Mesothelial cell of epicardium (in vitro differentiated cells): Measurements from ENCODE around the gene CC2D2B. TPM values are rescaled to one million over a fixed set of nuclear protein-coding genes. Genes with fewer than 3 reads are reported as not detected.

ENCODE experiments used
- DNase-seq, 2 experiments: peaks; one replicate each; pipeline ENCODE4 v3.0.0; 2021; ENCODE audit warnings: low spot score in 2 of 2; ENCODE audit not compliant: unreplicated experiment in 2 of 2
- H3K27ac Mint-ChIP-seq: 2 replicates; pipeline ENCODE4 v1.8.0; 2021; ENCODE audit warnings: mixed read lengths
- H3K27me3 Mint-ChIP-seq: 2 replicates; pipeline ENCODE4 v1.8.0; 2021; ENCODE audit warnings: low read depth, mixed read lengths
- H3K36me3 Mint-ChIP-seq: 2 replicates; pipeline ENCODE4 v1.8.0; 2021; ENCODE audit warnings: mixed read lengths
- H3K4me1 Mint-ChIP-seq: 2 replicates; pipeline ENCODE4 v1.8.0; 2021; ENCODE audit warnings: mixed read lengths
- H3K4me3 Mint-ChIP-seq: 2 replicates; pipeline ENCODE4 v1.8.0; 2021; ENCODE audit warnings: mild to moderate bottlenecking, moderate library complexity, mixed read lengths
- H3K9me3 Mint-ChIP-seq: 2 replicates; pipeline ENCODE4 v1.8.0; 2021; ENCODE audit warnings: mixed read lengths
- total RNA-seq: library from RNA; stranded (reverse); gene quantifications from 3 replicates; pipeline ENCODE4 v1.2.1, GENCODE V29; 2021
- TF ChIP-seq, protein P1 (sequence below): fragments of 200-600 bp; sonication (generic); IDR thresholded peaks from one replicate; pipeline ENCODE4 v1.5.0; 2021; ENCODE audit warnings: antibody characterized with exemption; ENCODE audit not compliant: unreplicated experiment

Gene CC2D2B
- total RNA-seq, 1 donor from 2014 or later, result 0.78 TPM

DNA sequence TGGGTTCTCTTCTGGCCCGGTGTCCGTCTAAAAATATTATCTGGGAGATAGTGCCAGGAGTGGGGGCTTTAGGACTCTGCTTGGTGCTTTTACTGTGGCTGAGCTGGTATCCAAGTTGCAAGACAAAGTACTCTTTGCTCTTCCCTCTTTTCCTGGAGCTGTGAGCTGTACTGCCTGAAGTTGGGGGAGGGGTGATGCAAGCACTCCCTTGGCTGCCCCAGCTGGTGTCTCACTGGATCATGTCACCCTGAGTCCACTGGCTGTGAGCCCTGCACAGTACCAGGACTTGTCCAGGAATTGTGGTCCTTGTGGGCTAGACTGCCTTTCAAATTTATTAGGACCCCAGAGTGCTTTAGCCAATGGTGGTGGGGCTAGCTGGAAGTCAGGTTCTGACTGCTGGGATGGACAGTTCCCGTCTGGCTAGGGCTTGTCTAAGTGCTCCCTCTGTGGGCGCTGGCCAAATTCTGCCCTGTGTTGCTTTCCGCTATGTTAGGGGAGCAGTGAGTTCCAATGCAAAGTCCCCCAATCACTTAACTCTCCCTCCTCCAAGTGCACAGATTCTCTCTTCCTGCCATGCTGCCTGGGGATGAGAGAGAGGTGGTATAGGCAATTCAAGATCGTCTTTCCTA lies 13.1 kb downstream of the CC2D2B start:
- TF ChIP-seq, protein P1, sequence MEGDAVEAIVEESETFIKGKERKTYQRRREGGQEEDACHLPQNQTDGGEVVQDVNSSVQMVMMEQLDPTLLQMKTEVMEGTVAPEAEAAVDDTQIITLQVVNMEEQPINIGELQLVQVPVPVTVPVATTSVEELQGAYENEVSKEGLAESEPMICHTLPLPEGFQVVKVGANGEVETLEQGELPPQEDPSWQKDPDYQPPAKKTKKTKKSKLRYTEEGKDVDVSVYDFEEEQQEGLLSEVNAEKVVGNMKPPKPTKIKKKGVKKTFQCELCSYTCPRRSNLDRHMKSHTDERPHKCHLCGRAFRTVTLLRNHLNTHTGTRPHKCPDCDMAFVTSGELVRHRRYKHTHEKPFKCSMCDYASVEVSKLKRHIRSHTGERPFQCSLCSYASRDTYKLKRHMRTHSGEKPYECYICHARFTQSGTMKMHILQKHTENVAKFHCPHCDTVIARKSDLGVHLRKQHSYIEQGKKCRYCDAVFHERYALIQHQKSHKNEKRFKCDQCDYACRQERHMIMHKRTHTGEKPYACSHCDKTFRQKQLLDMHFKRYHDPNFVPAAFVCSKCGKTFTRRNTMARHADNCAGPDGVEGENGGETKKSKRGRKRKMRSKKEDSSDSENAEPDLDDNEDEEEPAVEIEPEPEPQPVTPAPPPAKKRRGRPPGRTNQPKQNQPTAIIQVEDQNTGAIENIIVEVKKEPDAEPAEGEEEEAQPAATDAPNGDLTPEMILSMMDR, result no peak

DNA sequence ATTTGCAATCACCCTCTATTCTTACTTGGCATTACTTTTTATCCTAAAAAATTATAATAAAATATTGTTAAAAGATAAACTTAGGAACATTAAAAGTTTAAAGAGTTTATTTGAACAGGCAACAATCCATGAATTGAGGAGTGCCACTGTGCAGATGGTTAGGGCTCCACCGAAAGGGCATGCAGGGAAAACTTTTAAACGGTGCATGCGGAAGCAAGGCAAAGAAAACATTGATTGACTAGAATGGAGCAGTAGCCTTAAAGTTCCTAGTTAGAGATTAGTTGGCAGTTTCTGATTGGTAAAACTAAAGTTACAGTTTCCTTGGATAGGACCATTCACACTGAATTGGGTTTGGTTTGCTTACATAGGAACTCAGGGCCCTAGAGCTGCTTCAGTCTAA lies 17.3 kb downstream of the CC2D2B start:
- no peaks in the 10 kb centered on the region for H3K4me1 Mint-ChIP-seq
- TF ChIP-seq, protein P1, result no peak
- peaks cover 17% of the 10 kb centered on the region for H3K27me3 Mint-ChIP-seq

More for the DNA sequence above, 13.1 kb downstream of the CC2D2B start:
- no peaks in the 10 kb centered on the region for H3K36me3 Mint-ChIP-seq
- no peak for DNase-seq
- no peaks in the 10 kb centered on the region for H3K9me3 Mint-ChIP-seq
- no peaks in the 10 kb centered on the region for H3K4me1 Mint-ChIP-seq
- H3K27ac Mint-ChIP-seq, result no peak overlapping the region
- H3K4me3 Mint-ChIP-seq, result no peak overlapping the region
- peaks cover 14% of the 10 kb centered on the region for H3K27me3 Mint-ChIP-seq

DNA sequence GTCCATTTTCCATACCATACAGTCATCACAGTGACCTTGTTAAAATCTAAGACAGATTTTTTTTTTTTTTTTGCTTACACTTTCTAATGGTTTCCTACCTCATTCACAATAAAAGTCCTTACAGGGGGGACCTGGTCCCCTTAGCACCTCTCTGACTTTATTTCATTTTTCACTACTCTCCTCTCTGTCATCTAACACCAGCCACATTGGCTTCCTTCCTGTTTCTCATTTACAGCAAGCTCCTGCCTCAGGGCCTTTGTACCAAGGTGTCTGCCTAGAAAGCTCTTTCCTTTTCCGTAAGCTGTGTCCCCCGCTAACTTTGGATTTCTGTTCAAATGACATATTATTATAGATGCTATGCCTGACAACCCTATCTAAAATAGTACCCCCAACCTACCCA lies 27.7 kb downstream of the CC2D2B start:
- H3K4me3 Mint-ChIP-seq, result no peak overlapping the region
- H3K27me3 Mint-ChIP-seq, result peaks cover 24% of the 10 kb centered on the region
- H3K36me3 Mint-ChIP-seq, result no peaks in the 10 kb centered on the region
- TF ChIP-seq, protein P1, result no peak
- H3K9me3 Mint-ChIP-seq, result peaks cover 32% of the 10 kb centered on the region
- no peak overlapping the region for H3K27ac Mint-ChIP-seq
- H3K4me1 Mint-ChIP-seq, result no peaks in the 10 kb centered on the region
- no peak for DNase-seq

More for the DNA sequence above, 17.3 kb downstream of the CC2D2B start:
- no peak for DNase-seq
- H3K9me3 Mint-ChIP-seq, result no peaks in the 10 kb centered on the region
- no peaks in the 10 kb centered on the region for H3K36me3 Mint-ChIP-seq
- no peak overlapping the region for H3K4me3 Mint-ChIP-seq
- H3K27ac Mint-ChIP-seq, result no peak overlapping the region

DNA sequence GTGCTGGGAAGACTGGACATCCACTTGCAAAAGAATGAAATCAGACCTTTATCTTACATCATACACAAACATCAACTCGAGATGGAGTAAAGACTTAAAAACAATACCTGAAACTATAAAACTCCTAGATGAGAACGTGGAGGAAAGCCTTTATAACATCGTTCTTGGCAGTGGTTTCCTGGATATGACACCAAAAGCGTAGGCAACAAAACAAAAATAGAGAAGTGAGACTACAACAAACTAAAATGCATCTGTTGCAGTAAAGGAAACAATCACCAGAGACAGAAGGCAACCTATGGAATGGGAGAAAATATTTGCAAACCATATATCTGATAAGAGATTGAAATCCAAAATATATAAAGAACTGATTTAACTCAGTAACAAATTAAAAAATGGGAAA lies 33.3 kb downstream of the CC2D2B start:
- H3K4me3 Mint-ChIP-seq, result no peak overlapping the region
- peaks cover 12% of the 10 kb centered on the region for H3K27me3 Mint-ChIP-seq
- no peaks in the 10 kb centered on the region for H3K36me3 Mint-ChIP-seq
- H3K9me3 Mint-ChIP-seq, result peaks cover 24% of the 10 kb centered on the region
- TF ChIP-seq, protein P1, result no peak
- H3K4me1 Mint-ChIP-seq, result no peaks in the 10 kb centered on the region
- H3K27ac Mint-ChIP-seq, result no peak overlapping the region
- no peak for DNase-seq

DNA sequence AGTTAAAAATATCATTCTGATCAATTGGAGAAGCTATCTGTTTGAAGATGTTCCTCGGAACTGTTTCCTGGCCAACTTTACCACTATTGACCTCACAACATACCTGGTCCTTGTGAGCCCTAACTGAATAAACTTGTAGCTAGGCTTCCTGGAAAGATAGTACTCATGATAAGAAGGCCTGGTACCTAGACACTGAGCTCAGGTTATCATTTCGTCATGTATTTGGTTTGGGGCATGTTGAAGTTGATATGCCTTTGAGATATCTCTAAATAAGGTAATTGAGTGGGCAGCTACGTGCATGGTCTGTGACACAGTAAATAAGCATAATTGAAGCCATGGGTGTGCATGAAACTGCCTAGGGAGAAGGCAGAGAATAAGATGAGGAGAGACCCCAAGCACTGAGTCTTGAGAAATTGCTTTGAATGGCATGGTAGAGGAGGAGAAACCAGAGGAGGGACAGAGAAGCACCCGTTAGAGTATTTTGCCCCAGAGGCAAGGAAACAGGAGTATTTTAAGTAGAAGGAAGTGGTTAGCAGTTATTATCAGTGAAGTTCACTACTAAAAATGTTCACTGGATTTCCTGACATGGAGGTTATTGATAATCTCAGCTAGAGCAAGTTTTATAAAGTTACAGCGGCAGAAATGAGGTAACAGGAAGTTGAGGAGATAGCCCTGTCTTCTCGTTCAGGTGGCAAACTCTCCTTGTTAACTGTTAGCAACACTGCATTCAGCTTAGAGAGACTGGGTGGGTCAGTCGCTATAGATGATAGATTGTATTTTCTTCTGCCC lies 55.6 kb downstream of the CC2D2B start:
- no peak for DNase-seq
- H3K9me3 Mint-ChIP-seq, result peaks cover 13% of the 10 kb centered on the region
- H3K27me3 Mint-ChIP-seq, result peaks cover 19% of the 10 kb centered on the region
- H3K4me3 Mint-ChIP-seq, result no peak overlapping the region
- no peak overlapping the region for H3K27ac Mint-ChIP-seq
- peaks cover 4% of the 10 kb centered on the region for H3K36me3 Mint-ChIP-seq
- TF ChIP-seq, protein P1, result no peak
- peaks cover 4% of the 10 kb centered on the region for H3K4me1 Mint-ChIP-seq
